PC-3 (cell line): ENCODE results near the gene PKP2. TPM values are rescaled to one million over a fixed set of nuclear protein-coding genes. Genes with fewer than 3 reads are reported as not detected.

Experiments used
- ATAC-seq: fragments of 200-7000 bp; cut with Tn5 transposase; 2 replicates; pipeline ENCODE4 v1.9.1; 2020; ENCODE audit warnings: mild to moderate bottlenecking, moderate library complexity
- BruUV-seq: library from RNA; stranded (reverse); fragments of 400-500 nt; replicated peaks from 2 replicates; lab custom pipeline; 2021; lab: Mats Ljungman, UMichigan
- CTCF ChIA-PET: fragments of 300-600 bp; sonication (Branson Sonifier 250); formaldehyde crosslinking; loops from one replicate; lab custom pipeline; 2022; ENCODE audit warnings: antibody characterized with exemption; lab: Charles Lee
- POLR2A ChIA-PET: fragments of 300-600 bp; sonication (Branson Sonifier 250); formaldehyde crosslinking; loops from one replicate; lab custom pipeline; 2022; ENCODE audit warnings: antibody characterized with exemption; ENCODE audit not compliant: unreplicated experiment; lab: Charles Lee
- DNase-seq: peaks from one replicate; pipeline ENCODE4 v3.0.0-alpha.2; 2015
- H2AFZ ChIP-seq: fragments of 300-600 bp; sonication (generic); 2 replicates; pipeline ENCODE4 v1.6.0; 2016; ENCODE audit warnings: antibody characterized with exemption, low read length
- H3F3A ChIP-seq: fragments of 300-600 bp; sonication (generic); one replicate; pipeline ENCODE4 v1.6.0; 2017; ENCODE audit warnings: antibody characterized with exemption, low read length, control low read depth, mild to moderate bottlenecking; ENCODE audit not compliant: unreplicated experiment
- H3K27ac ChIP-seq: fragments of 300-600 bp; sonication (generic); 2 replicates; pipeline ENCODE4 v1.5.1; 2016; ENCODE audit warnings: mild to moderate bottlenecking, low read length
- H3K27me3 ChIP-seq: fragments of 300-600 bp; sonication (generic); 2 replicates; pipeline ENCODE4 v1.6.1; 2016; ENCODE audit warnings: low read length, mixed read lengths
- H3K36me3 ChIP-seq: fragments of 300-600 bp; sonication (generic); 2 replicates; pipeline ENCODE4 v1.6.1; 2016; ENCODE audit warnings: low read depth, mixed run types, low read length, mixed read lengths
- H3K4me1 ChIP-seq: fragments of 300-600 bp; sonication (generic); 2 replicates; pipeline ENCODE4 v1.5.1; 2016; ENCODE audit warnings: low read length; ENCODE audit not compliant: insufficient read depth
- H3K4me2 ChIP-seq: fragments of 300-600 bp; sonication (generic); 2 replicates; pipeline ENCODE4 v1.6.0; 2016; ENCODE audit warnings: low read length
- H3K4me3 ChIP-seq: fragments of 300-600 bp; sonication (generic); 2 replicates; pipeline ENCODE4 v1.5.1; 2016; ENCODE audit warnings: mild to moderate bottlenecking, low read length, mixed read lengths
- H3K79me2 ChIP-seq: fragments of 300-600 bp; sonication (generic); 2 replicates; pipeline ENCODE4 v1.6.1; 2017; ENCODE audit warnings: low read length, mixed read lengths
- H3K9ac ChIP-seq: fragments of 300-600 bp; sonication (generic); 2 replicates; pipeline ENCODE4 v1.6.0; 2016; ENCODE audit warnings: mild to moderate bottlenecking, low read length
- H3K9me2 ChIP-seq: fragments of 300-600 bp; sonication (generic); replicated peaks from 2 replicates; pipeline ENCODE4 v1.6.1; 2016; ENCODE audit warnings: mixed run types, low read length, mixed read lengths
- H3K9me3 ChIP-seq: fragments of 300-600 bp; sonication (generic); 2 replicates; pipeline ENCODE4 v1.6.1; 2016; ENCODE audit warnings: low read length, mixed read lengths
- H4K20me1 ChIP-seq: fragments of 300-600 bp; sonication (generic); 2 replicates; pipeline ENCODE4 v1.6.1; 2016; ENCODE audit warnings: low read length, mixed read lengths
- CTCF ChIP-seq: fragments of 300-600 bp; sonication (generic); conservative IDR thresholded peaks from 2 replicates; pipeline ENCODE4 v1.5.1; 2017; ENCODE audit warnings: antibody characterized with exemption, low read depth, mild to moderate bottlenecking, low read length
- EZH2 ChIP-seq: fragments of 300-600 bp; sonication (generic); IDR thresholded peaks from one replicate; pipeline ENCODE4 v1.6.1; 2017; ENCODE audit warnings: antibody characterized with exemption, mild to moderate bottlenecking, low read length; ENCODE audit not compliant: unreplicated experiment
- EZH2phosphoT487 ChIP-seq: fragments of 300-600 bp; sonication (generic); IDR thresholded peaks from 2 replicates; pipeline ENCODE4 v1.6.1; 2018; ENCODE audit warnings: mild to moderate bottlenecking, antibody characterized with exemption, low read length, borderline replicate concordance
- intact Hi-C: fragments of 100-400 bp; cut with micrococcal nuclease; formaldehyde crosslinking; loops from 2 replicates; pipeline ENCODE4 v1.9.0; 2023
- total RNA-seq: library from RNA; depleted of rRNA; stranded (reverse); fragments of >200 nt; gene quantifications from 2 replicates; pipeline ENCODE4 v1.2.3, GENCODE V29; 2014

Gene PKP2
- total RNA-seq, 1 experiment from 2014 or later: 12.7 TPM

- no peaks in the 10 kb centered on the region for H3K9me2 ChIP-seq
- no TSS peak for BruUV-seq
- no peaks in the 10 kb centered on the region for H3K79me2 ChIP-seq
- ChIA-PET CTCF (no interaction called here), POLR2A (no interaction called here)
- no peaks in the 10 kb centered on the region for H4K20me1 ChIP-seq
- TF ChIP-seq EZH2phosphoT487: no peak
- TF ChIP-seq EZH2: no peak
- TF ChIP-seq CTCF: no peak
- H3K9ac ChIP-seq: no peak overlapping the region
- no peaks in the 10 kb centered on the region for H3K4me1 ChIP-seq
- intact Hi-C loops: no loop called here
- H3K4me3 ChIP-seq: no peak overlapping the region
- no peak for ATAC-seq
- no peaks in the 10 kb centered on the region for H3F3A ChIP-seq
- H3K27me3 ChIP-seq: no peaks in the 10 kb centered on the region
- no peak overlapping the region for H2AFZ ChIP-seq
- H3K9me3 ChIP-seq: no peaks in the 10 kb centered on the region
- no peak overlapping the region for H3K4me2 ChIP-seq
- no peak for DNase-seq
- H3K27ac ChIP-seq: no peak overlapping the region
- no peaks in the 10 kb centered on the region for H3K36me3 ChIP-seq
These were observed 72.0 kb downstream of the PKP2 start for GRCh38 chr12:32824596-32824995.

GRCh38 chr12:32822344-32822743, 74.2 kb downstream of the PKP2 start:
- Histone ChIP-seq H3K4me3 (no peak overlapping the region), H3K9me2 (no peaks in the 10 kb centered on the region), H3K9ac (no peak overlapping the region), H3F3A (no peaks in the 10 kb centered on the region), H3K27ac (no peak overlapping the region), H3K79me2 (no peaks in the 10 kb centered on the region), H3K4me2 (no peak overlapping the region), H3K36me3 (no peaks in the 10 kb centered on the region), H3K4me1 (no peaks in the 10 kb centered on the region), H3K27me3 (no peaks in the 10 kb centered on the region), H4K20me1 (no peaks in the 10 kb centered on the region), H2AFZ (no peak overlapping the region), H3K9me3 (no peaks in the 10 kb centered on the region)
- BruUV-seq: no TSS peak
- TF ChIP-seq EZH2phosphoT487 (no peak), EZH2 (no peak), CTCF (no peak)
- ATAC-seq (no peak), DNase-seq (peak; percentile 21)
- ChIA-PET POLR2A (no interaction called here), CTCF (no interaction called here)
- intact Hi-C loops: no loop called here

GRCh38 chr12:32821710-32822109, 74.9 kb downstream of the PKP2 start:
- Histone ChIP-seq H3K9me2 (no peaks in the 10 kb centered on the region), H3K4me3 (no peak overlapping the region), H3K79me2 (no peaks in the 10 kb centered on the region), H3K4me2 (no peak overlapping the region), H3K9ac (no peak overlapping the region), H3K9me3 (no peaks in the 10 kb centered on the region), H3K4me1 (no peaks in the 10 kb centered on the region), H3K27ac (no peak overlapping the region), H3F3A (no peaks in the 10 kb centered on the region), H4K20me1 (no peaks in the 10 kb centered on the region), H2AFZ (no peak overlapping the region), H3K36me3 (no peaks in the 10 kb centered on the region), H3K27me3 (no peaks in the 10 kb centered on the region)
- TF ChIP-seq CTCF: no peak
- TF ChIP-seq EZH2: no peak
- TF ChIP-seq EZH2phosphoT487: no peak
- no TSS peak for BruUV-seq
- DNase-seq (no peak), ATAC-seq (no peak)
- intact Hi-C loops: no loop called here
- ChIA-PET POLR2A (no interaction called here), CTCF (no interaction called here)
